ENCODE results near the gene ZBTB16.

ZBTB16 gene

GRCh38 chr11:114138411-114138810 is 78.9 kb downstream of the ZBTB16 start:
- Histone ChIP-seq H3K9me3 (ENCODE audit: insufficient read depth, low read depth, low read length) (no peaks in the 10 kb centered on the region), H3K27ac (ENCODE audit: low read length) (no peak overlapping the region), H3K36me3 (ENCODE audit: insufficient read depth, low read depth, low read length) (no peaks in the 10 kb centered on the region), H3K4me3 (ENCODE audit: low read length) (no peak overlapping the region), H3K9ac (ENCODE audit: low read depth, low read length) (no peak overlapping the region), H3K4me1 (ENCODE audit: insufficient read depth, low read length) (peaks cover 12% of the 10 kb centered on the region), H3K27me3 (ENCODE audit: insufficient read depth, low read length) (no peaks in the 10 kb centered on the region)

DNA sequence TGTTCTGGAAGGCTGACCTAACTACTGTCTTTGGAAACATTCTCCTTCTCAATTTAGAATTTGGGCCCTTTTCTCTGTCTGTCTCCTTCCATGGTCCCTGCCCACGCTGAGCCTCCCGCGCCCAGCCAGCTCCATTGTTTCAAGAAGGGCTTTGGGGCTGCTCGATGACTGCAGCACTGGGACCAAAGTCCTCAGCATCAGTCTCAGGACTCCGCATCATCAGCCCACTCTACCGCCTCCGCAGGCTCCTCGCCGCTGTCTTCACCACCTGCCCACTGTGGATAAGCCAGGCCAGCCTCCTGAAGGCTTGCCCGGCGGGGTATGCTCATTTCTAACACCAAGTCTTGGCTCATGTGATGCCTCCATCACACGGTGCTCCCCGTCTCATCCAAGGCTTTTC is 81.3 kb downstream of the ZBTB16 start:
- Histone ChIP-seq H3K36me3 (ENCODE audit: insufficient read depth, low read depth, low read length) (no peaks in the 10 kb centered on the region), H3K4me3 (ENCODE audit: low read length) (no peak overlapping the region), H3K9me3 (ENCODE audit: insufficient read depth, low read depth, low read length) (no peaks in the 10 kb centered on the region), H3K9ac (ENCODE audit: low read depth, low read length) (no peak overlapping the region), H3K27me3 (ENCODE audit: insufficient read depth, low read length) (no peaks in the 10 kb centered on the region), H3K27ac (ENCODE audit: low read length) (no peak overlapping the region), H3K4me1 (ENCODE audit: insufficient read depth, low read length) (peaks cover 14% of the 10 kb centered on the region)

- Histone ChIP-seq H3K9ac (ENCODE audit: low read depth, low read length) (no peak overlapping the region), H3K27ac (ENCODE audit: low read length) (no peak overlapping the region), H3K9me3 (ENCODE audit: insufficient read depth, low read depth, low read length) (no peaks in the 10 kb centered on the region), H3K27me3 (ENCODE audit: insufficient read depth, low read length) (no peaks in the 10 kb centered on the region), H3K36me3 (ENCODE audit: insufficient read depth, low read depth, low read length) (no peaks in the 10 kb centered on the region), H3K4me3 (ENCODE audit: low read length) (no peak overlapping the region), H3K4me1 (ENCODE audit: insufficient read depth, low read length) (peaks cover 8% of the 10 kb centered on the region; the same call in 1 of the 2 replicates)
Measured at GRCh38 chr11:114141863-114142580, 82.5 kb downstream of the ZBTB16 start.

DNA sequence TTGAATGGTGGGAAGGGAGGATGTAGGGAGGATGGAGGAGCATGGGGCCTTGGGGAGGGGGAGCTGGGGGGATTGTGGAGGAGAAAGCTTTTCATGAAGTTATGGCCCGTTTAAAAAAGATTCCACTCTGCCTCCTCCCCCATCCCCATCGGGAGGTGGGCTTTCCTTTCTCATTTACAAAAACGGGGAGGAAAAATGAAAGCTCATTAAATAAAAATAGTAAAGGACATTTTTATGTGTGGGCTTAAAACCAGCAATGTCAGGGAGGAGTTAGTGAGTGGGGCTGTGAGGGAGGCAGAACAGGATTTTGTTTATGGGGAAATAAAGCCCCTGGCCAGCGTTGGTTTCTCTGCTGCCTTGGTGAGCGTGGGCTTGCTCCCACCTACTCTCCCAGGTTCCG is 83.2 kb downstream of the ZBTB16 start:
- Histone ChIP-seq H3K36me3 (ENCODE audit: insufficient read depth, low read depth, low read length) (no peaks in the 10 kb centered on the region), H3K27me3 (ENCODE audit: insufficient read depth, low read length) (no peaks in the 10 kb centered on the region), H3K9ac (ENCODE audit: low read depth, low read length) (no peak overlapping the region), H3K9me3 (ENCODE audit: insufficient read depth, low read depth, low read length) (no peaks in the 10 kb centered on the region), H3K4me1 (ENCODE audit: insufficient read depth, low read length) (peaks cover 8% of the 10 kb centered on the region; the same call in 1 of the 2 replicates), H3K4me3 (ENCODE audit: low read length) (no peak overlapping the region), H3K27ac (ENCODE audit: low read length) (no peak overlapping the region)

GRCh38 chr11:114145166-114145775 is 85.8 kb downstream of the ZBTB16 start:
- no peaks in the 10 kb centered on the region for H3K36me3 ChIP-seq (ENCODE audit: insufficient read depth, low read depth, low read length)

GRCh38 chr11:114147375-114148012 is 88.0 kb downstream of the ZBTB16 start:
- H3K27ac ChIP-seq (ENCODE audit: low read length) = no peak overlapping the region
- no peak overlapping the region for H3K9ac ChIP-seq (ENCODE audit: low read depth, low read length)
- H3K4me1 ChIP-seq (ENCODE audit: insufficient read depth, low read length) = peaks cover 8% of the 10 kb centered on the region; the same call in 1 of the 2 replicates
- no peak overlapping the region for H3K4me3 ChIP-seq (ENCODE audit: low read length)
- no peaks in the 10 kb centered on the region for H3K9me3 ChIP-seq (ENCODE audit: insufficient read depth, low read depth, low read length)
- 0 out of 2 replicates have a peak, but pooled peaks cover 3% of the 10 kb centered on the region for H3K27me3 ChIP-seq (ENCODE audit: insufficient read depth, low read length)
- no peaks in the 10 kb centered on the region for H3K36me3 ChIP-seq (ENCODE audit: insufficient read depth, low read depth, low read length)

More at GRCh38 chr11:114145166-114145775, 85.8 kb downstream of the ZBTB16 start:
- H3K9ac ChIP-seq (ENCODE audit: low read depth, low read length) = no peak overlapping the region
- H3K9me3 ChIP-seq (ENCODE audit: insufficient read depth, low read depth, low read length) = no peaks in the 10 kb centered on the region
- no peak overlapping the region for H3K27ac ChIP-seq (ENCODE audit: low read length)
- H3K4me1 ChIP-seq (ENCODE audit: insufficient read depth, low read length) = peaks cover 8% of the 10 kb centered on the region; the same call in 1 of the 2 replicates
- H3K4me3 ChIP-seq (ENCODE audit: low read length) = no peak overlapping the region
- H3K27me3 ChIP-seq (ENCODE audit: insufficient read depth, low read length) = no peaks in the 10 kb centered on the region

GRCh38 chr11:114148013-114148382 is 88.5 kb downstream of the ZBTB16 start:
- peaks cover 8% of the 10 kb centered on the region; the same call in 1 of the 2 replicates for H3K4me1 ChIP-seq (ENCODE audit: insufficient read depth, low read length)
- no peaks in the 10 kb centered on the region for H3K36me3 ChIP-seq (ENCODE audit: insufficient read depth, low read depth, low read length)
- H3K9ac ChIP-seq (ENCODE audit: low read depth, low read length) = no peak overlapping the region
- H3K4me3 ChIP-seq (ENCODE audit: low read length) = no peak overlapping the region
- H3K27me3 ChIP-seq (ENCODE audit: insufficient read depth, low read length) = 0 out of 2 replicates have a peak, but pooled peaks cover 4% of the 10 kb centered on the region
- H3K27ac ChIP-seq (ENCODE audit: low read length) = no peak overlapping the region
- H3K9me3 ChIP-seq (ENCODE audit: insufficient read depth, low read depth, low read length) = no peaks in the 10 kb centered on the region

DNA sequence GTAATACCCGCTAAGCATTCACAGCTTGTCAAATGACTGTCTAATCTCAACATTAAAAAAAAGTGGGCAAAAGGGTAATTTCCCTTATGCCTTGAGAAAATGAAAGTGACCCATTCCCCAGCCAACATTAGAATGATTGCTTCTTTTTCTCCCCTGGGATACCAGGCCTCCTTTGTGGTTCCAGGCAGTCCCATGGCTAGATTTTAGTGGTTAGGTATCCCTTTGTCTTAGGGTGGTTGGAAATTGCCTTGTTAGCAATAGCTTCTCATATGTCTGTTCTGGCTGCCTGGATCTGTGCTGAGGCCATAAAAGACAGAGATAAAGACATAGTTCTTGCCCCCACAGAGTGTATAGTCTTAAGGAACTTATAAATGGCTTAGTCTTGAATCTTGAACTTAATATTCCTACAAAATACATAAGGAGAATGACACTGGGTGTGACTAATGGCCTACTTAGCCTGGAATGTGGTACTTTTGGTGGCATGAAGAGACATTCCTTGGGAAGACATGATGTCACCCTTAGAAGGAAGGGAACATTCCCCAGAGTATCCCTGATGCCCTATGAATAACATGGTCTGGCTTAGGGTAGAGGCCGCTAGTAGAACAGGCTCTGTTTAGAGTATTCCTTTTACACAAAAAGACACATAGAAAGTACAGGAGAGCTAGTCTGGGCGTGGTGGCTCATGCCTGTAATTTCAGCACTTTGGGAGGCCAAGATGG is 90.3 kb downstream of the ZBTB16 start:
- Histone ChIP-seq H3K4me3 (ENCODE audit: low read length) (no peak overlapping the region), H3K27ac (ENCODE audit: low read length) (no peak overlapping the region), H3K4me1 (ENCODE audit: insufficient read depth, low read length) (no peaks in the 10 kb centered on the region), H3K27me3 (ENCODE audit: insufficient read depth, low read length) (0 out of 2 replicates have a peak, but pooled peaks cover 4% of the 10 kb centered on the region), H3K9me3 (ENCODE audit: insufficient read depth, low read depth, low read length) (no peaks in the 10 kb centered on the region), H3K36me3 (ENCODE audit: insufficient read depth, low read depth, low read length) (no peaks in the 10 kb centered on the region), H3K9ac (ENCODE audit: low read depth, low read length) (no peak overlapping the region)

DNA sequence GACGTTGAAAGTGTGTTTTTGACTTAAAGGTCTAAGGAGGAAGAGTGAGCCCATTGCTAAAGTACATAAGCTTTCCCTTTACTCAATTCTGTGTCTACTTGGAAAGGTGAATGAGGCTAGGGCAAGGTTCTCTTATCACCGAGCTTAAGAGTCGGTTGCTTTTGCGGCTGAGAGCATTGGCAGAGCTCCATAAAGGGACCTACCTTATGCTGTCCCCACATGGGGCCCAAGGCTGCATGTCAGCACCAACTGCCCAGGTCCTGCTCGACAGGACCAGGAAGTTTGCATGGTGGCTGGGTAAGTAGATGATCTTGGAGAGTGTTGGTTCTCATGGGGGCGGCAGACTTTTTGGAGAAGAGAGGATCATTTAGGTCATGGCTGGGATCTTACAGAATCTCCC is 91.2 kb downstream of the ZBTB16 start:
- H3K36me3 ChIP-seq (ENCODE audit: insufficient read depth, low read depth, low read length) = no peaks in the 10 kb centered on the region
- 0 out of 2 replicates have a peak, but pooled peaks cover 4% of the 10 kb centered on the region for H3K27me3 ChIP-seq (ENCODE audit: insufficient read depth, low read length)
- no peaks in the 10 kb centered on the region for H3K4me1 ChIP-seq (ENCODE audit: insufficient read depth, low read length)
- H3K27ac ChIP-seq (ENCODE audit: low read length) = no peak overlapping the region
- H3K9me3 ChIP-seq (ENCODE audit: insufficient read depth, low read depth, low read length) = no peaks in the 10 kb centered on the region
- H3K4me3 ChIP-seq (ENCODE audit: low read length) = no peak overlapping the region
- no peak overlapping the region for H3K9ac ChIP-seq (ENCODE audit: low read depth, low read length)

GRCh38 chr11:114151631-114152030 is 92.1 kb downstream of the ZBTB16 start:
- H3K36me3 ChIP-seq (ENCODE audit: insufficient read depth, low read depth, low read length) = no peaks in the 10 kb centered on the region
- no peaks in the 10 kb centered on the region for H3K4me1 ChIP-seq (ENCODE audit: insufficient read depth, low read length)
- H3K9me3 ChIP-seq (ENCODE audit: insufficient read depth, low read depth, low read length) = no peaks in the 10 kb centered on the region
- 0 out of 2 replicates have a peak, but pooled peaks cover 4% of the 10 kb centered on the region for H3K27me3 ChIP-seq (ENCODE audit: insufficient read depth, low read length)
- H3K4me3 ChIP-seq (ENCODE audit: low read length) = no peak overlapping the region
- H3K27ac ChIP-seq (ENCODE audit: low read length) = no peak overlapping the region
- H3K9ac ChIP-seq (ENCODE audit: low read depth, low read length) = no peak overlapping the region

GRCh38 chr11:114152162-114152561 is 92.7 kb downstream of the ZBTB16 start:
- Histone ChIP-seq H3K9me3 (ENCODE audit: insufficient read depth, low read depth, low read length) (no peaks in the 10 kb centered on the region), H3K36me3 (ENCODE audit: insufficient read depth, low read depth, low read length) (no peaks in the 10 kb centered on the region), H3K4me3 (ENCODE audit: low read length) (no peak overlapping the region), H3K4me1 (ENCODE audit: insufficient read depth, low read length) (no peaks in the 10 kb centered on the region), H3K27ac (ENCODE audit: low read length) (no peak overlapping the region), H3K9ac (ENCODE audit: low read depth, low read length) (no peak overlapping the region), H3K27me3 (ENCODE audit: insufficient read depth, low read length) (0 out of 2 replicates have a peak, but pooled peaks cover 4% of the 10 kb centered on the region)

Measured in iPS-20b (cell line).